ENCODE data around the gene SLC30A4.
A peak's percentile ranks its signal among the peaks of the same experiment; 100 is the strongest.

DNA sequence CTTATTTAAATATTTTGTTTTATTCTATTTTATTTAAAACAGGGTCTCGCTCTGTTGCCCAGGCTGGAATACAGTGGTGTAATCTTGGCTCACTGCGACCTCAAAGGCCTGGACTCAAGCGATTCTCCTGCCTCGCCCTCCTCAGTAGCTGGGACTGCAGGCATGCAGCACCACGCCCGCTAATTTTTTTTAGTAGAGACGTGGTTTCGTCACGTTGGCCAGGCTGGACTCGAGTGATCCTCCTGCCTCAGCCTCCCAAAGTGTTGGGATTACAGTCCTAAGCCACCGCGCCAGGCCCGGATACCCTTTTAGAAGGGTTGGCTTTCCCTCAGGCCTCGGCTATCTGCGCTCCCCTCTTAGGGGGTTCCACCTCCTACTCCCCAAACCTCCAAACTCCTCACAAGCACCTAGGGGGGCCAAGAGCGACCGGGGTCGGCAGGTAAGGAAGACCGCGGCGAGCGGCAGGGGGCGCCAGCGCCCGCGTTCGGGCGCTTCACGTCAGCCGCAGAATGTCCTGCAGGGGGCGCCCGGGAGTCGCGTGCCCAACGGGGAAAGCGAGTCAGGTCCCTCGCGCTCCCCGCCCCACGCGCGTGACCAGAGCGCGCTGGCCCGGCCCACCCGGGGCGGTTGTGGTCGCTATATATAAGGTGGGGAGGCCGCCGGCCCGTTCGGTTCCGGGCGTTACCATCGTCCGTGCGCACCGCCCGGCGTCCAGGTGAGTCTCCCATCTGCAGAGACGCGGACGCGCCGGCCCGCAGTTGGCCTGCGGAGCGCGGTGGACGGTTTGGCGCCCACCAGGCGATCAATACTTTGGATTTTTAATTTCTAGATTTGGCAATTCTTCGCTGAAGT lies 92.4 kb downstream of the SLC30A4 start:
- TF ChIP-seq CTCF (IDR thresholded peaks at IDR 0.05) (peak; percentile 50), POLR2AphosphoS5 (IDR thresholded peaks at IDR 0.05; ENCODE audit: low read depth, low read length) (no peak), ELF1 (IDR thresholded peaks at IDR 0.05) (no peak), TEAD4 (IDR thresholded peaks at IDR 0.05; ENCODE audit: borderline replicate concordance, insufficient read depth) (no peak), TCF12 (IDR thresholded peaks at IDR 0.05) (no peak)
- TF ChIP-seq, protein P1, sequence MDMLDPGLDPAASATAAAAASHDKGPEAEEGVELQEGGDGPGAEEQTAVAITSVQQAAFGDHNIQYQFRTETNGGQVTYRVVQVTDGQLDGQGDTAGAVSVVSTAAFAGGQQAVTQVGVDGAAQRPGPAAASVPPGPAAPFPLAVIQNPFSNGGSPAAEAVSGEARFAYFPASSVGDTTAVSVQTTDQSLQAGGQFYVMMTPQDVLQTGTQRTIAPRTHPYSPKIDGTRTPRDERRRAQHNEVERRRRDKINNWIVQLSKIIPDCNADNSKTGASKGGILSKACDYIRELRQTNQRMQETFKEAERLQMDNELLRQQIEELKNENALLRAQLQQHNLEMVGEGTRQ (IDR thresholded peaks at IDR 0.05; ENCODE audit: borderline replicate concordance, low read depth, low read length) = no peak
